A549 (cell line): Measurements from ENCODE around the gene PNMA6F. TPM values are rescaled to one million over a fixed set of nuclear protein-coding genes. Genes with fewer than 3 reads are reported as not detected.
"Not testable (repeated sequence)": the region's sequence is repeated elsewhere in the genome, so short reads cannot be mapped to it uniquely, and the experiment has no call there.

ENCODE experiments used
- ATAC-seq, 2 experiments: fragments of 200-7000 bp in 1 of 2; fragments of >200 bp in 1 of 2; cut with Nextera tagmentation in 1 of 2; cut with Tn5 transposase in 1 of 2; 3 replicates each; pipeline versions ENCODE4 v1.8.0 to v1.9.1; 2018 to 2020; ENCODE audit warnings: mild to moderate bottlenecking in 1 of 2, moderate library complexity in 1 of 2
- CTCF ChIA-PET: fragments of 300-600 bp; sonication (Branson Sonifier 250); formaldehyde crosslinking; extraction: SDS; loops from one replicate; lab custom pipeline; 2021; ENCODE audit warnings: antibody characterized with exemption, inconsistent platforms; lab: Yijun Ruan, JAX
- POLR2A ChIA-PET: fragments of 350-600 bp; formaldehyde crosslinking; extraction: SDS; loops from one replicate; lab custom pipeline; 2021; ENCODE audit warnings: antibody characterized with exemption, inconsistent platforms; lab: Yijun Ruan, JAX
- DNase-seq, 2 experiments: peaks; one replicate each; pipeline versions ENCODE4 v3.0.0 to v3.0.0-alpha.2; 2011 to 2016; ENCODE audit warnings: low read depth in 1 of 2, low spot score in 1 of 2
- FAIRE-seq: peaks from 2 replicates; lab custom pipeline; 2011; peaks lifted over from hg19 to GRCh38; lab: Jason Lieb, UNC
- H3K27ac ChIP-seq, 2 experiments: fragments of >200 bp; sonication (Bioruptor Twin); formaldehyde crosslinking; 3 replicates each; pipeline ENCODE4 v1.5.1; 2016 to 2017
- H3K4me1 ChIP-seq: fragments of >200 bp; sonication (Bioruptor Twin); formaldehyde crosslinking; 3 replicates; pipeline ENCODE4 v1.6.1; 2016
- H3K4me2 ChIP-seq: fragments of >200 bp; sonication (Bioruptor Twin); formaldehyde crosslinking; 3 replicates; pipeline ENCODE4 v1.6.1; 2016
- H3K4me3 ChIP-seq: fragments of >200 bp; sonication (Bioruptor Twin); formaldehyde crosslinking; 3 replicates; pipeline ENCODE4 v1.5.1; 2016
- H3K9me3 ChIP-seq: fragments of >200 bp; sonication (Bioruptor Twin); formaldehyde crosslinking; 3 replicates; pipeline ENCODE4 v1.6.1; 2016
- WGBS: methylation state at CpG from one replicate; pipeline ENCODE4 v1.1.6; 2017; ENCODE audit errors: missing lambda C conversion rate; 5-methylcytosine and 5-hydroxymethylcytosine counted together
- polyA plus RNA-seq, 4 experiments: library from polyadenylated mRNA; depleted of rRNA in 3 of 4; stranded (reverse); fragments of >200 nt; fragmentation: RNase III in 1 of 4; extraction: RNeasy Plus Mini Kit Qiagen cat#74134 plus additional on column Dnase treatment in 1 of 4; gene quantifications; 2 replicates in 3 of 4; 3 replicates in 1 of 4; pipeline ENCODE4 v1.2.3, GENCODE V29; 2011 to 2017
- small RNA-seq, 6 experiments: library from RNA; depleted of rRNA; stranded (forward); fragments of <200 nt; gene quantifications; one replicate each; pipeline ENCODE3, GENCODE V24; 2012

Gene PNMA6F
- polyA plus RNA-seq, 2 of the 4 experiments (the other 2 are of a cell fraction): not detected

- FAIRE-seq, H3K4me3 ChIP-seq, ATAC-seq, H3K9me3 ChIP-seq, H3K27ac ChIP-seq, CTCF ChIA-PET, H3K4me2 ChIP-seq, H3K4me1 ChIP-seq, POLR2A ChIA-PET, DNase-seq: not testable (repeated sequence)
- WGBS: no CpG with 5 or more reads among the region's 8 CpGs
Observed at GRCh38 chrX:153279304-153279703, 42.3 kb downstream of the PNMA6F start.

- ATAC-seq, POLR2A ChIA-PET, H3K4me1 ChIP-seq, H3K27ac ChIP-seq, H3K9me3 ChIP-seq, H3K4me2 ChIP-seq, H3K4me3 ChIP-seq, FAIRE-seq, DNase-seq, CTCF ChIA-PET: not testable (repeated sequence)
- no CpG with 5 or more reads among the region's 14 CpGs for WGBS
Observed at GRCh38 chrX:153276049-153276448, 45.5 kb downstream of the PNMA6F start.

DNA sequence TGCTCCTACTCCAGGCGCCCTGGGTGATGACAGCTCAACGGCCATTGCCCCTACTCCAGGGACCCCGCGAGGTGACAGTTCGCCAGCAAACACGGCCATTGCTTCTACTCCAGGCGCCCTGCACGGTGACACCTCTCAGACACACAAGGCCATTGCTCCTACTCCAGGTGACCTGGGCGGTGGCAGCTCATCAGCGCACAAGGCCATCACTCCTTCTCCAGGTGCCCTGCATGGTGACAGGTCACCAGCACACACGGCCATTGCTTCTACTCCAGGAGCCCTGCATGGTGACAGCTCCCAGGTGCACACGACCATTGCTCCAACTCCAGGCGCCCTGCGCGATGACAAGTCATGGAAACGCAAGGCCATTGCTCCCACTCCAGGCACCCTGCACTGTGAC is 46.1 kb downstream of the PNMA6F start:
- DNase-seq, H3K9me3 ChIP-seq, FAIRE-seq, H3K27ac ChIP-seq, H3K4me1 ChIP-seq, H3K4me2 ChIP-seq, POLR2A ChIA-PET, CTCF ChIA-PET, ATAC-seq, H3K4me3 ChIP-seq: not testable (repeated sequence)
- WGBS: no CpG with 5 or more reads among the region's 16 CpGs

GRCh38 chrX:153272584-153272983 is 49.0 kb downstream of the PNMA6F start:
- H3K4me3 ChIP-seq, H3K4me1 ChIP-seq, H3K27ac ChIP-seq, FAIRE-seq, POLR2A ChIA-PET, DNase-seq, H3K9me3 ChIP-seq, H3K4me2 ChIP-seq, ATAC-seq, CTCF ChIA-PET: not testable (repeated sequence)
- no CpG with 5 or more reads among the region's 21 CpGs for WGBS

GRCh38 chrX:153272070-153272469 is 49.5 kb downstream of the PNMA6F start:
- CTCF ChIA-PET, H3K4me1 ChIP-seq, DNase-seq, H3K4me3 ChIP-seq, H3K4me2 ChIP-seq, H3K27ac ChIP-seq, H3K9me3 ChIP-seq, POLR2A ChIA-PET, ATAC-seq, FAIRE-seq: not testable (repeated sequence)
- no CpG with 5 or more reads among the region's 19 CpGs for WGBS

Small RNA genes within 50 kb of the gene (small RNA-seq; reads per million reads assigned to genes)
- gene AC152007.1: 0 reads per million in 6 experiments

Other genes with a start within 250 kb of the PNMA6F start
- gene PNMA6A, start 249.3 kb downstream of the PNMA6F start, polyA plus RNA-seq (2011; rRNA removed): 0.93 and 1.1 TPM in 2 replicates
- 2.4 to 3.3 TPM (median 2.6 TPM) in 3 replicates for gene PNMA6A, start 249.3 kb downstream of the PNMA6F start, polyA plus RNA-seq (2017; fragmentation: RNase III; extraction: RNeasy Plus Mini Kit Qiagen cat#74134 plus additional on column Dnase treatment)
- 0.04 and 0.12 TPM in 2 replicates for gene MAGEA1, start 142.5 kb downstream of the PNMA6F start, polyA plus RNA-seq (2011; rRNA removed)
- not detected in 3 replicates for gene MAGEA1, start 142.5 kb downstream of the PNMA6F start, polyA plus RNA-seq (2017; fragmentation: RNase III; extraction: RNeasy Plus Mini Kit Qiagen cat#74134 plus additional on column Dnase treatment)
- 6.5 and 6.9 TPM in 2 replicates for gene ZNF275, start 12.4 kb upstream of the PNMA6F start, polyA plus RNA-seq (2011; rRNA removed)
- 3.2 to 3.6 TPM (median 3.3 TPM) in 3 replicates for gene ZNF275, start 12.4 kb upstream of the PNMA6F start, polyA plus RNA-seq (2017; fragmentation: RNase III; extraction: RNeasy Plus Mini Kit Qiagen cat#74134 plus additional on column Dnase treatment)
- gene PNMA6E, start 79.6 kb upstream of the PNMA6F start, polyA plus RNA-seq (2011; rRNA removed): not detected in 2 replicates
- not detected in 3 replicates for gene PNMA6E, start 79.6 kb upstream of the PNMA6F start, polyA plus RNA-seq (2017; fragmentation: RNase III; extraction: RNeasy Plus Mini Kit Qiagen cat#74134 plus additional on column Dnase treatment)
- 0.47 and 0.54 TPM in 2 replicates for gene ZFP92, start 89.7 kb upstream of the PNMA6F start, polyA plus RNA-seq (2011; rRNA removed)
- 0.66 to 0.70 TPM (median 0.66 TPM) in 3 replicates for gene ZFP92, start 89.7 kb upstream of the PNMA6F start, polyA plus RNA-seq (2017; fragmentation: RNase III; extraction: RNeasy Plus Mini Kit Qiagen cat#74134 plus additional on column Dnase treatment)
- 0.27 and 0.32 TPM in 2 replicates for gene TREX2, start 124.3 kb upstream of the PNMA6F start, polyA plus RNA-seq (2011; rRNA removed)
- gene TREX2, start 124.3 kb upstream of the PNMA6F start, polyA plus RNA-seq (2017; fragmentation: RNase III; extraction: RNeasy Plus Mini Kit Qiagen cat#74134 plus additional on column Dnase treatment): 0.94 to 1.2 TPM (median 0.99 TPM) in 3 replicates
- 30.3 and 39.1 TPM in 2 replicates for gene HAUS7, start 148.8 kb upstream of the PNMA6F start, polyA plus RNA-seq (2011; rRNA removed)
- 53.6 to 54.4 TPM (median 53.8 TPM) in 3 replicates for gene HAUS7, start 148.8 kb upstream of the PNMA6F start, polyA plus RNA-seq (2017; fragmentation: RNase III; extraction: RNeasy Plus Mini Kit Qiagen cat#74134 plus additional on column Dnase treatment)
- gene BGN, start 173.2 kb upstream of the PNMA6F start, polyA plus RNA-seq (2011; rRNA removed): not detected in 2 replicates
- gene BGN, start 173.2 kb upstream of the PNMA6F start, polyA plus RNA-seq (2017; fragmentation: RNase III; extraction: RNeasy Plus Mini Kit Qiagen cat#74134 plus additional on column Dnase treatment): 0.04 to 0.05 TPM in 2 of 3 replicates, not detected in the other
- gene ATP2B3, start 195.9 kb upstream of the PNMA6F start, polyA plus RNA-seq (2011; rRNA removed): 0.08 and 0.13 TPM in 2 replicates
- 0.21 to 0.30 TPM (median 0.22 TPM) in 3 replicates for gene ATP2B3, start 195.9 kb upstream of the PNMA6F start, polyA plus RNA-seq (2017; fragmentation: RNase III; extraction: RNeasy Plus Mini Kit Qiagen cat#74134 plus additional on column Dnase treatment)